Measurements from ENCODE around the gene DHFR2.

GRCh38 chr3:94095111-94095510 lies 32.4 kb upstream of the DHFR2 start:
- TF ChIP-seq HOXA7 (CRISPR knock-in tag; IDR thresholded peaks at IDR 0.05; ENCODE audit: borderline replicate concordance) (no peak), CTCF (tag by site-specific recombination; IDR thresholded peaks at IDR 0.05) (no peak), ZEB2 (tag by site-specific recombination; IDR thresholded peaks at IDR 0.05) (no peak), OVOL3 (tag by site-specific recombination; IDR thresholded peaks at IDR 0.05) (no peak), HOXD13 (CRISPR knock-in tag; IDR thresholded peaks at IDR 0.05; ENCODE audit: borderline replicate concordance) (no peak), ZNF416 (tag by site-specific recombination; IDR thresholded peaks at IDR 0.05) (no peak), ZNF704 (tag by site-specific recombination; IDR thresholded peaks at IDR 0.05) (no peak), ZNF670 (tag by site-specific recombination; IDR thresholded peaks at IDR 0.05; ENCODE audit: low read depth) (no peak), MZF1 (tag by site-specific recombination; IDR thresholded peaks at IDR 0.05; ENCODE audit: borderline replicate concordance) (no peak), HOXC10 (CRISPR knock-in tag; IDR thresholded peaks at IDR 0.05) (no peak), ZNF837 (tag by site-specific recombination; IDR thresholded peaks at IDR 0.05) (no peak), YY1 (tag by site-specific recombination; IDR thresholded peaks at IDR 0.05) (no peak), ZNF350 (tag by site-specific recombination; IDR thresholded peaks at IDR 0.05) (no peak)

All from HEK293 (cell line).